IPS-18a (cell line): ENCODE data around the gene HIRIP3.
"Not testable (repeated sequence)": the region's sequence is repeated elsewhere in the genome, so short reads cannot be mapped to it uniquely, and the experiment has no call there.

Experiments
- H3K27ac ChIP-seq: one replicate; pipeline ENCODE4 v1.5.1; 2013; ENCODE audit warnings: low read length
- H3K27me3 ChIP-seq: one replicate; pipeline ENCODE4 v1.6.1; 2013; ENCODE audit warnings: mild to moderate bottlenecking, low read length; ENCODE audit not compliant: control insufficient read depth, insufficient read depth
- H3K36me3 ChIP-seq: one replicate; pipeline ENCODE4 v1.6.1; 2013; ENCODE audit warnings: low read depth, low read length; ENCODE audit not compliant: control insufficient read depth
- H3K4me1 ChIP-seq: one replicate; pipeline ENCODE4 v1.6.1; 2013; ENCODE audit warnings: low read depth, low read length; ENCODE audit not compliant: control insufficient read depth
- H3K4me3 ChIP-seq: one replicate; pipeline ENCODE4 v1.5.1; 2013; ENCODE audit warnings: low read length
- H3K9ac ChIP-seq: one replicate; pipeline ENCODE4 v1.6.1; 2013; ENCODE audit warnings: mild to moderate bottlenecking, low read length, moderate library complexity
- H3K9me3 ChIP-seq: one replicate; pipeline ENCODE4 v1.6.1; 2013; ENCODE audit warnings: low read depth, low read length; ENCODE audit not compliant: control insufficient read depth

The HIRIP3 gene

GRCh38 chr16:30027588-30028437 is 32.4 kb upstream of the HIRIP3 start:
- Histone ChIP-seq H3K27me3 (peaks cover 11% of the 10 kb centered on the region), H3K4me1 (peaks cover 9% of the 10 kb centered on the region), H3K9ac (no peak overlapping the region), H3K9me3 (no peaks in the 10 kb centered on the region), H3K4me3 (no peak overlapping the region), H3K27ac (no peak overlapping the region), H3K36me3 (no peaks in the 10 kb centered on the region)

DNA sequence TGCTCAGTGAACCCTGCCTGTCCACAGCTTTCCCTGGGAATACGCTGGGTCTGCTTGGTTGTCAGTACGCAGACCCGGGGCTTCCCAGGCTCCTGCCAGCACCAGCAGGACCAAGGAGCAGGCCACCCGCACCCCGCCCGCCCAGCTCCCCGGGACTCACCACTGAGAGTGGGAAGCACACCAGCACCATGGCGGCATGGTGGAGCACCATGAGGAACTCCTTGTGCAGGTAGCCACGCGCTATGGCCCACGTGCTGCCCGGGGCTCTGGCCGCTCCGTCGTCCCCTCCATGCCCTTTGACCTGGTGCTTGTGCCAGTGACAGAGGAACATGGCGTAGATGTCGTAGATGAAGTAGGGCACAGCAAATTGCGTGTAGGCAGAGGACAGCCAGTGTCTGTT is 31.0 kb upstream of the HIRIP3 start:
- H3K9ac ChIP-seq = no peak overlapping the region
- H3K4me3 ChIP-seq = no peak overlapping the region
- no peaks in the 10 kb centered on the region for H3K9me3 ChIP-seq
- peaks cover 1% of the 10 kb centered on the region for H3K4me1 ChIP-seq
- no peak overlapping the region for H3K27ac ChIP-seq
- peaks cover 1% of the 10 kb centered on the region for H3K27me3 ChIP-seq
- no peaks in the 10 kb centered on the region for H3K36me3 ChIP-seq

DNA sequence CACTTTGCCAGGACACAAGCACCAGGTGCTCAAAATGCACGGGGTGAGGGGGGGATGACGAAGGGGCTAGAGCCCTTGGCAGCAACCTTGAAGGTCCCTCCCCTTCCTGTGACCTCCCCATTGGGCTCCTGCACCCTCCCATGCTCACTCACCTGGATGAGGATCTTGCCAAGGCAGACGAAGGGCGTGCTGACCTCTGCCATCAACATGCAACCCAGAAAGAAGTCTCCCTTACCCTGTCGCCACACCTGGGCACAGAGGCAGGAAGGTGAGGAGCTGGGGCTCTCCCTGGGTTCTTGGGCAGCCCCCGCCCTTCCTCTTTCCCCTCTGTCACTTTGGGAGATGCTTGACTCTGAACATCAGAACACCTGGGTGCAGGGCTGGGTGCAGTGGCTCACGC is 30.2 kb upstream of the HIRIP3 start:
- H3K4me1 ChIP-seq = no peaks in the 10 kb centered on the region
- no peaks in the 10 kb centered on the region for H3K27me3 ChIP-seq
- no peaks in the 10 kb centered on the region for H3K9me3 ChIP-seq
- H3K4me3 ChIP-seq = no peak overlapping the region
- no peak overlapping the region for H3K9ac ChIP-seq
- H3K27ac ChIP-seq = no peak overlapping the region
- H3K36me3 ChIP-seq = no peaks in the 10 kb centered on the region

- Histone ChIP-seq H3K9ac (no peak overlapping the region), H3K27ac (no peak overlapping the region), H3K27me3 (no peaks in the 10 kb centered on the region), H3K9me3 (no peaks in the 10 kb centered on the region), H3K36me3 (no peaks in the 10 kb centered on the region), H3K4me1 (no peaks in the 10 kb centered on the region), H3K4me3 (no peak overlapping the region)
Observed at GRCh38 chr16:30025156-30025555, 29.7 kb upstream of the HIRIP3 start.

- H3K27me3 ChIP-seq = no peaks in the 10 kb centered on the region
- no peaks in the 10 kb centered on the region for H3K4me1 ChIP-seq
- no peaks in the 10 kb centered on the region for H3K36me3 ChIP-seq
- H3K27ac ChIP-seq = no peak overlapping the region
- no peaks in the 10 kb centered on the region for H3K9me3 ChIP-seq
- no peak overlapping the region for H3K9ac ChIP-seq
- H3K4me3 ChIP-seq = no peak overlapping the region
Observed at GRCh38 chr16:30024451-30024850, 29.0 kb upstream of the HIRIP3 start.

- Histone ChIP-seq H3K4me1 (no peaks in the 10 kb centered on the region), H3K27me3 (no peaks in the 10 kb centered on the region), H3K9ac (no peak overlapping the region), H3K36me3 (no peaks in the 10 kb centered on the region), H3K27ac (no peak overlapping the region), H3K4me3 (no peak overlapping the region), H3K9me3 (no peaks in the 10 kb centered on the region)
Observed at GRCh38 chr16:30023586-30023985, 28.2 kb upstream of the HIRIP3 start.

DNA sequence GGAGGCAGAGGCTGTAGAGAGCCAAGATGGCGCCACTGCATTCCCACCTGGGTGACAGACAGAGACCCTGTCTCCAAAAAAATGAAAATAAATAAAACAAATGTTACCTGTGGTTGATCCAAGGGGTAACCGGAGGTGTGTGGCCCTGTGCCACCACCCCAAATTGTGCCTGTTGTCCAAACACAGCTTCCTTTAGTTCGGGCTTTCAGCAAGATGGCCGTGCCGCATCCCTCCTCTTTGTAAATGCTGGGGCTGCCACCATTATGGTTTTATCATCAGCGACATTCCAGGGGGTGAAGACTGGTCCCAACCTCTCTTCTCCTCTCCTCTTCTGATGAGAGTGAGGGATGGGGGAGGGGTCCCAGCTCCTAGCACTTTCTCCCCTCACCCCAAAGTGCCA is 27.5 kb upstream of the HIRIP3 start, which contains the start of gene C16orf92:
C16orf92 (plus strand) TSS at position 312 of the 400 bp plus-strand sequence. CDS start 143 bp downstream, outside the sequence.
- H3K27ac ChIP-seq = no peak within 1 kb of the TSS
- no peak within 1 kb of the TSS for H3K9ac ChIP-seq
- no peaks in the 10 kb centered on the region for H3K36me3 ChIP-seq
- H3K9me3 ChIP-seq = no peaks in the 10 kb centered on the region
- H3K4me1 ChIP-seq = no peaks in the 10 kb centered on the region
- no peaks in the 10 kb centered on the region for H3K27me3 ChIP-seq
- H3K4me3 ChIP-seq = no peak within 1 kb of the TSS

GRCh38 chr16:30018731-30019158 is 23.3 kb upstream of the HIRIP3 start:
- Histone ChIP-seq H3K9me3 (no peaks in the 10 kb centered on the region), H3K27ac (no peak overlapping the region), H3K4me1 (no peaks in the 10 kb centered on the region), H3K4me3 (no peak overlapping the region), H3K9ac (no peak overlapping the region), H3K36me3 (no peaks in the 10 kb centered on the region), H3K27me3 (no peaks in the 10 kb centered on the region)

DNA sequence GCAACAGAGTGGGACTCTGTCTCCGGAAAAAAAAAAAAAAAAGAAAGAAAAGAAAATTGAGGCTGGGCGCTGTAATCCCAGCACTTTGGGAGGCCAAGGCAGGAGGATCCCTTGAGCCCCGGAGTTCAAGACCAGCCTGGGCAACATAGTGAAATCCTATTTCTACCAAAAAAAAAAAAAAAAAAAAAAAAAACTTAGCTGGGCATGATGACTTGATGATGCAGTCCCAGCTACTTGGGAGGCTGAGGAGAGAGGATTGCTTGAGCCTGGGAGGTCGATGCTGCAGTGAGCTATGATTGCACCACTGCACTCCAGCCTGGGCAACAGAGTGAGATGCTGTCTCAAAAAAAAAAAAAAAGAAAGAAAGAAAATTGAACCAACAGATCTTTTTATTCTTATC is 22.5 kb upstream of the HIRIP3 start:
- not testable (repeated sequence) for H3K9me3 ChIP-seq, H3K4me1 ChIP-seq, H3K4me3 ChIP-seq, H3K27ac ChIP-seq, H3K9ac ChIP-seq, H3K27me3 ChIP-seq, H3K36me3 ChIP-seq

GRCh38 chr16:30017277-30017656 is 21.9 kb upstream of the HIRIP3 start:
- Histone ChIP-seq H3K27me3 (peaks cover 1% of the 10 kb centered on the region), H3K4me1 (no peaks in the 10 kb centered on the region)

GRCh38 chr16:30016555-30017276 is 21.3 kb upstream of the HIRIP3 start:
- H3K9me3 ChIP-seq = no peaks in the 10 kb centered on the region
- no peak overlapping the region for H3K27ac ChIP-seq
- H3K4me1 ChIP-seq = no peaks in the 10 kb centered on the region
- no peak overlapping the region for H3K9ac ChIP-seq
- H3K36me3 ChIP-seq = no peaks in the 10 kb centered on the region
- H3K27me3 ChIP-seq = peaks cover 7% of the 10 kb centered on the region
- no peak overlapping the region for H3K4me3 ChIP-seq

More at GRCh38 chr16:30017277-30017656, 21.9 kb upstream of the HIRIP3 start:
- Histone ChIP-seq H3K9me3 (no peaks in the 10 kb centered on the region), H3K36me3 (no peaks in the 10 kb centered on the region), H3K9ac (no peak overlapping the region), H3K27ac (no peak overlapping the region), H3K4me3 (no peak overlapping the region)
